ENCODE results near the gene CDC42EP5. TPM values are rescaled to one million over a fixed set of nuclear protein-coding genes. Genes with fewer than 3 reads are reported as not detected.
A peak's percentile ranks its signal among the peaks of the same experiment; 100 is the strongest.

Gene CDC42EP5
- total and polyA plus RNA-seq, 12 donors, result 0.44 to 36.0 (median 15.7) TPM

GRCh38 chr19:54444737-54445136, 28.4 kb downstream of the CDC42EP5 start:
- peaks cover 0 to 15% of the 10 kb centered on the region in 2 donors for H3K4me1 ChIP-seq (replicated peaks in 1 of 2)
- H3K4me3 ChIP-seq, result no peak overlapping the region
- WGBS, 4 donors, result 78 to 92% (median 89%) methylated on average over 7 of the region's 7 CpGs
- no peak overlapping the region for H3K27ac ChIP-seq
- H3K36me3 ChIP-seq (replicated peaks in 1 of 2), result peaks cover 0 to 14% of the 10 kb centered on the region in 2 donors
- H3K27me3 ChIP-seq, result no peaks in the 10 kb centered on the region
- intact Hi-C loops (cut with DNase I), result no loop called here
- TF ChIP-seq POLR2A (IDR thresholded peaks at IDR 0.05), result no peak
- no peak for TF ChIP-seq CTCF (IDR thresholded peaks at IDR 0.05)
- no peak for DNase-seq
- H3K9me3 ChIP-seq (replicated peaks in 1 of 3), result no peaks in the 10 kb centered on the region

- H3K4me3 ChIP-seq, result no peak overlapping the region
- intact Hi-C loops (cut with DNase I), result no loop called here
Observed at GRCh38 chr19:54440641-54441040, 32.5 kb downstream of the CDC42EP5 start.

GRCh38 chr19:54439174-54439851, 33.8 kb downstream of the CDC42EP5 start:
- TF ChIP-seq POLR2A (IDR thresholded peaks at IDR 0.05) (no peak), CTCF (IDR thresholded peaks at IDR 0.05) (peak in 5 of 6 experiments; percentile 17 to 41 (median 23))
- no peak overlapping the region for H3K4me3 ChIP-seq
- 54 to 63% (median 61%) methylated on average over 9 to 15 of the region's 15 CpGs for WGBS, 4 donors
- H3K27ac ChIP-seq, result no peak overlapping the region
- peak in 4 of 7 donors; percentile 50 to 71 (median 64) for DNase-seq
- H3K36me3 ChIP-seq (replicated peaks in 1 of 2), result no peaks in the 10 kb centered on the region
- peaks cover 9 to 19% of the 10 kb centered on the region in 2 donors for H3K4me1 ChIP-seq (replicated peaks in 1 of 2)
- no peaks in the 10 kb centered on the region for H3K9me3 ChIP-seq (replicated peaks in 1 of 3)
- no peaks in the 10 kb centered on the region for H3K27me3 ChIP-seq
- intact Hi-C loops (cut with DNase I), result no loop called here

More at GRCh38 chr19:54440641-54441040, 32.5 kb downstream of the CDC42EP5 start:
- Histone ChIP-seq H3K4me1 (replicated peaks in 1 of 2) (peaks cover 9 to 10% of the 10 kb centered on the region in 2 donors), H3K27me3 (no peaks in the 10 kb centered on the region), H3K9me3 (replicated peaks in 1 of 3) (no peaks in the 10 kb centered on the region), H3K36me3 (replicated peaks in 1 of 2) (peaks cover 0 to 11% of the 10 kb centered on the region in 2 donors), H3K27ac (no peak overlapping the region)
- WGBS, 4 donors, result 92 to 94% (median 94%) methylated on average over 5 of the region's 5 CpGs
- no peak for DNase-seq
- TF ChIP-seq CTCF (IDR thresholded peaks at IDR 0.05), result no peak
- TF ChIP-seq POLR2A (IDR thresholded peaks at IDR 0.05), result no peak

GRCh38 chr19:54436628-54437252, 36.4 kb downstream of the CDC42EP5 start:
- no peaks in the 10 kb centered on the region for H3K36me3 ChIP-seq (replicated peaks in 1 of 2)
- no peak overlapping the region for H3K4me3 ChIP-seq
- DNase-seq, result no peak
- H3K4me1 ChIP-seq (replicated peaks in 1 of 2), result peaks cover 9 to 19% of the 10 kb centered on the region in 2 donors
- 57 to 72% (median 70%) methylated on average over 10 of the region's 10 CpGs for WGBS, 4 donors
- H3K27ac ChIP-seq, result no peak overlapping the region
- no peaks in the 10 kb centered on the region for H3K27me3 ChIP-seq
- intact Hi-C loops (cut with DNase I), result no loop called here
- H3K9me3 ChIP-seq (replicated peaks in 1 of 3), result no peaks in the 10 kb centered on the region
- TF ChIP-seq CTCF (IDR thresholded peaks at IDR 0.05) (no peak), POLR2A (IDR thresholded peaks at IDR 0.05) (no peak)

All from adrenal gland (tissue), 12 donors.